AG04449 (cell line): ENCODE results near the gene NARF.

Experiments
- CTCF ChIA-PET: fragments of 350-600 bp; formaldehyde crosslinking; extraction: SDS; loops from one replicate; lab custom pipeline; 2021; ENCODE audit warnings: antibody characterized with exemption; lab: Yijun Ruan, JAX
- POLR2A ChIA-PET: fragments of 400-600, 350-600 bp; formaldehyde crosslinking; extraction: SDS; loops from one replicate; lab custom pipeline; 2020; ENCODE audit warnings: antibody characterized with exemption, inconsistent platforms; lab: Yijun Ruan, JAX
- DNase-seq: peaks from one replicate; pipeline ENCODE4 v3.0.0-alpha.2; 2010; ENCODE audit warnings: low read depth, low spot score
- H3K4me3 ChIP-seq: 2 replicates; pipeline ENCODE4 v1.5.1; 2011; ENCODE audit warnings: low read depth, mild to moderate bottlenecking, control low read depth, low read length
- TF ChIP-seq, protein P1 (sequence below): IDR thresholded peaks from one replicate; pipeline ENCODE4 v1.5.1; 2011; ENCODE audit warnings: mild to moderate bottlenecking, moderate library complexity, low read length, control low read depth, inconsistent platforms; ENCODE audit not compliant: insufficient read depth; ENCODE audit errors: missing control alignments

The NARF gene

DNA sequence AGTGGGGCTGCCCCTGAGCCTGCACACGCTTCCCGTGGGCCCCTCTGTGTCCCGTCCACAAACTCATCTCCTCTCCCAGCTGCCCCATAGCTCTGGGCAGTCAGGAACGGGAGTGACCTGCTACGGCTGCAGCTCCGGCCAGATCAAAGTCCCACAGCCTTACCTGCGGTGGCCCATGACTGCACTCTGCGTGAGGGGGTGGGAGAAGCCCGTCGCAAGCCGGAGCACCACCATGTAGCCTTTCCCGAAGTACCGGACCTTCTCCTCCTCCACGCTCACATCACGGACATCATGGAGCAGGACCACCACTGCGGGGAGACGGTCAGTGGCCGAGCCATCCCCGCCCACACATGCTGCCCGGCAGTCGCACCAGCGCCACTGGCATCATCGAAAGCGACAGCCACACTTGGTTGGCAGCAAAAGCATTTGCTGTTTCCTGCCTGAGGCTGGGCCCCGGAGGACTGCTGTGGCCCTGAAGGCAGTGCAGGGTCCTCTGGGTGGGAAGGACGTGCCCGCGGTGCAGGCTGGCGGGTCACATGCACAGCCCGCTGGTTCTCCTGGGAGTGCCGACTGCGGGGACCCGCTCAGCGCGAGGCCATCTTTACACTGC, 14.2 kb upstream of the NARF start:
- DNase-seq: no peak
- ChIA-PET POLR2A (no interaction called here), CTCF (no interaction called here)
- no peak overlapping the region for H3K4me3 ChIP-seq
- TF ChIP-seq, protein P1, sequence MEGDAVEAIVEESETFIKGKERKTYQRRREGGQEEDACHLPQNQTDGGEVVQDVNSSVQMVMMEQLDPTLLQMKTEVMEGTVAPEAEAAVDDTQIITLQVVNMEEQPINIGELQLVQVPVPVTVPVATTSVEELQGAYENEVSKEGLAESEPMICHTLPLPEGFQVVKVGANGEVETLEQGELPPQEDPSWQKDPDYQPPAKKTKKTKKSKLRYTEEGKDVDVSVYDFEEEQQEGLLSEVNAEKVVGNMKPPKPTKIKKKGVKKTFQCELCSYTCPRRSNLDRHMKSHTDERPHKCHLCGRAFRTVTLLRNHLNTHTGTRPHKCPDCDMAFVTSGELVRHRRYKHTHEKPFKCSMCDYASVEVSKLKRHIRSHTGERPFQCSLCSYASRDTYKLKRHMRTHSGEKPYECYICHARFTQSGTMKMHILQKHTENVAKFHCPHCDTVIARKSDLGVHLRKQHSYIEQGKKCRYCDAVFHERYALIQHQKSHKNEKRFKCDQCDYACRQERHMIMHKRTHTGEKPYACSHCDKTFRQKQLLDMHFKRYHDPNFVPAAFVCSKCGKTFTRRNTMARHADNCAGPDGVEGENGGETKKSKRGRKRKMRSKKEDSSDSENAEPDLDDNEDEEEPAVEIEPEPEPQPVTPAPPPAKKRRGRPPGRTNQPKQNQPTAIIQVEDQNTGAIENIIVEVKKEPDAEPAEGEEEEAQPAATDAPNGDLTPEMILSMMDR: no peak

DNA sequence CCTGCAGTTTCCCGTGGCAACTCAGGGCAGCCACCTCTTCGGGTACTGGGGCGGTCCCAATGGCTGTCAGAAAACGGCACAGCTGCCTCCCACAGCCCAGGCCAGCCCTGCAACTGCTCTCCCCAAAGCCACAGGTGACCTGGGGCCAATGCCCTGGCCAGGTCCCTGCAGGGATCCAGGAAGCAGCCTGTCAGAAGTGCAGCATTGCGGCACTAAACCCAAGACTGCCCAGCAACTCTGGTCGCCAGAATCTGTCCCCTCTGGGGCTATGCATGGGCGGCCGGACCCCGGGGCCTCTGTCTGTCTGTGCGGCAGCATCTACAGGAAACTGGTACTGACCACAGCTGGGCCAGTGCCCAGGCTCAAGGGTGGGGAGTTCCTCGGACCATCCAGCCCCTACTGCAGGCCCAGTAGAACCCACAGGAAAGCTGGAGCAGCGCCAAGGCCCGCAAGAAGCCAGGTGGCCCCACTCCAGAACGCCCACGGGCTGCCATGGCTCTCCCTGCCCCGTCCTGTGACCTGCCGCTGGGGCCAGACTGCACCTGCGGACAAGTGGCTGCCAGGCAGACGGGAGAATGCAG, 13.5 kb upstream of the NARF start:
- DNase-seq: no peak
- TF ChIP-seq, protein P1: no peak
- ChIA-PET POLR2A (interaction anchor here (0.6 kb wide), 1 partner anchor 109 kb away, joined by 4 read pairs; no protein-coding TSS in a partner anchor), CTCF (interaction anchor here (1.1 kb wide), 1 partner anchor 13 kb away, joined by 3 read pairs; no protein-coding TSS in a partner anchor)
- H3K4me3 ChIP-seq: no peak overlapping the region

DNA sequence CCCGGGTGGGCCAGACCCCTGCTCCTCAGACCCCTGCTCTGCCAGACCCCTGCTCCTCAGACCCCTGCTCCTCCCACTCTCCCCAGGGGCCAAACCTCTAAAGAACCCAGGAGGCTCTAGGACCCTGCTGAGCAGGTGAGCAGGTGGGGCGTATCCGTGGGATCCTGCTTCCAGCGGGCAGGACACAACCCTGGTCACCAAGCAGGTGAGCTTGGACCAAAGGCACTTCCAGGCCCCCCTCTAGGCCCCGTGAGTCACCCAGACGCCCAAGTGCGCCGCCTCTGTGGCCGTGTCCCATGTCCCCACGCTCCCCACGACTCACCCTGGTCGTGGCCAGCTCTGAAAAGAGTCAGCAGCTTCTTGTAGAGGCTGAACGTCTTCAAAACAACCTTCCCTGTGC, 13.0 kb upstream of the NARF start:
- POLR2A ChIA-PET: interaction anchor here (0.6 kb wide), 1 partner anchor 109 kb away, joined by 4 read pairs; no protein-coding TSS in a partner anchor
- TF ChIP-seq, protein P1: no peak
- H3K4me3 ChIP-seq: no peak overlapping the region
- CTCF ChIA-PET: interaction anchor here (1.1 kb wide), 1 partner anchor 12 kb away, joined by 3 read pairs; no protein-coding TSS in a partner anchor
- no peak for DNase-seq

DNA sequence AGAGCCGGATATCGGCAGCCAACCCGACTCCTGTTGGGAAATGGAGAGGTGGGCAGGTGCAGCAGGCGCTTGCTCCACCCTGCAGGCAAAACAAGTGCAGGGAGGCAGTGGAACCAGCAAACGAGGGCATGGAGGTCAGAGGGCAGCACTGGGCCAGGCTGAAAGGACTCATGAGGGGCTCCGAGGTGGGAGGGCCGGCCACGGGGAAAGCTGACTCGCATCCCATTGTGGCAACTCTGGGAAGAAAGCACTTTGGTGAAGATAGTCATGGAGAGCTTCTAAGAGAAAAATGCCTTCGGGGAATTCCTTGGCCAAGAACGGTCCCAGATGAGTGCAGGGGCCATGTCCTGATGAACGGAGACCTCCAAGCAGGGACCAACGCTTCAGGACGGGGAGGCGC, 12.4 kb upstream of the NARF start:
- no peak overlapping the region for H3K4me3 ChIP-seq
- TF ChIP-seq, protein P1: no peak
- CTCF ChIA-PET: interaction anchor here (1.1 kb wide), 1 partner anchor 11 kb away, joined by 3 read pairs; no protein-coding TSS in a partner anchor
- POLR2A ChIA-PET: no interaction called here
- DNase-seq: no peak

DNA sequence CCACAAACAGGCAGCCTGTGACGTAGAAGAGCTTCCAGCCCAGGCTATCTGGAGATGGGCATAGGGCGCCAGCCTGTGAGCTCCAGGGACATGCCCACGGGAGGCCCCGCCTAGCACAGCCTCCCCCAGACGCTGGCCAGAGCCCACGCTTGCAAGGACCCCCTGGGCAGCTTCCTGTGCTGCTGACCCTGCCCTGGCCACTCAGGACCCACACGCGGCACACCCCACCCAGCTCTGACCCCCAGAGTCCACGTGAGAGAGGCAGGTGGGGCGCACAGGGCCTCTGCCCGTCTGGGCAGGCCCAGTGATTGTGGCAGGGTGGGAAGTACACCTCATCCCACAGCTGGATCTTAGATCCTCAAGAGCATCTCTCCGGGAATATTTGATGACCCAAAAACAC, 11.9 kb upstream of the NARF start:
- POLR2A ChIA-PET: no interaction called here
- CTCF ChIA-PET: no interaction called here

DNA sequence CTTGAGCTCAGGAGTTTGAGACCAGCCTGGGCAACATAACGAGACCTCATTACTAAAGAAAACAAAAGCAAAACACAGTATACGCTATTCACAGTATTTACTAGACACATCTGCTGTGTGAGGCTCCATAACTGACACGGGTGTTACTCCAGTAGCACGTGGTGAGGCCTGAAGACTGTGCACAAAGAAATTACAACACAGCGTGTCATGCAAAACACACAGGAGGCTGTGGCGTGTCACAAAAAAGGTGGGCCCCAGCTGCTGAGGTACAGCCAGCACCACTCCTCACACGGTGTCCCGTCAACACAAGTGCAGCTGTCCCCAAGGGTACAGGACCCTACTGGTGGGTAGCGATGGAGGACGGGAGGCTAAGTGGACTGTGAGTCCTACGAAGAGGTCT, 10.7 kb upstream of the NARF start:
- TF ChIP-seq, protein P1: no peak
- ChIA-PET CTCF (no interaction called here), POLR2A (no interaction called here)
- no peak overlapping the region for H3K4me3 ChIP-seq
- DNase-seq: no peak

More for the DNA sequence above, 11.9 kb upstream of the NARF start:
- TF ChIP-seq, protein P1: no peak
- no peak overlapping the region for H3K4me3 ChIP-seq
- no peak for DNase-seq
